ENCODE measurements around the gene MZF1.
A peak's percentile ranks its signal among the peaks of the same experiment; 100 is the strongest.
"Not testable (repeated sequence)": the region's sequence is repeated elsewhere in the genome, so short reads cannot be mapped to it uniquely, and the experiment has no call there.

MZF1 gene

DNA sequence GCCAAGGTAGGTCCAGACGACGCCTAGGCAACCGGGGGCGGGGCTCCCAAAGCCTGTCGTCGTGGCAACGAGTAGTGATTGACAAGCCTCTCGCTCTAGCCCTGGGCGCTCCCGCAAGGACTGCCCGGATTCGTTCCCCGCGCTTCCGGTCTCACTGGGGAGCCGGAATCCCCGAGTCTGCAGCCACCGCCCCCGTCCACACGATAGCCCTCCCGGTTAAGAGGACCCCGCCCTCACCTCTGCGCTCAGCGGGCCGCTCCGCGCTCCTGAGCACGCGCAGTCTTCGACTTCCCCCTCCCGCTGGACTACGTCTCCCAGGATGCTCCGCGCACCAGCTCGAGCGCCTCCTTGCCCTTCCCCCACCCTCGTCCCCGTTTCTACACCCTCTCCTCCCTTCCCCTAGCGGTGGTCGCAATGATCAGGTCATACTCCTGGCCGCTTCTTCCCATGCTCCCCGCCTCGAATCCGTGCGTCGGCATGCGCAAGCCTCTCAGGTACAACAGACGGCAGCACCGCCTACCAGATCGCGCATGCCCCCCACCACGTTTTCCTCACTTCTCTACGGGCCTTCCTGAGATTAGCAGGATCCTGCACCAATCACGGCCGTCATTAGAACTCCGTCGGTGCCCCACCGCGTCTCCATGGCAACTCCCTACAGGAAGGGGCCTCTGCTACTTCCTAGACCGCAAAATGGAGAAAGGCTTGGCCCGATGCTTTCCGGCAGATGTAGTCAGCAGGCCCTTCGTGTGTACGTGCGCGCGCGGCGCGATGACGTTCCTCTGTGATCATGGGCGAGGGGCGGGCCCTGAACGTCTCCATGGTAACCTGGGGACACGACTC lies at the start of gene MZF1:
TSS of gene MZF1 (minus strand) at position 518 of the 840 bp plus-strand sequence. CDS start 1,946 bp downstream, outside the sequence.
- DNase-seq (ENCODE audit: low spot score), result peak; percentile 98

DNA sequence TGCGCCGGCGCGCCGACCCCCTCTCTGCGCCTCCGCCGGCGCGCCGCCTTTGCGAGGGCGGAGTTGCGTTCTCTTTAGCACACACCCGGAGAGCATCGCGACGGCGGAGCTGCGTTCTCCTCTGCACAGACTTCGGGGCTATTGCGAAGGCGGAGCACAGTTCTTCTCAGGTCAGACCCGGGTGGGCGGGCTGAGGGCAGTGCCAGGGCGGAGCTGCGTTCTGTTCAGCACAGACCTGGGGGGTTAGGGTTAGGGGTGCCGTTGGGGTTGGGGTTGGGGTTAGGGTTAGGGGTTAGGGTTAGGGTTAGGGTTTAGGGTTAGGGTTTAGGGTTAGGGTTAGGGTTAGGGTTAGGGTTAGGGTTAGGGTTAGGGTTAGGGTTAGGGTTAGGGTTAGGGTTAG lies 34.1 kb upstream of the MZF1 start:
- not testable (repeated sequence) for DNase-seq (ENCODE audit: low spot score)

DNA sequence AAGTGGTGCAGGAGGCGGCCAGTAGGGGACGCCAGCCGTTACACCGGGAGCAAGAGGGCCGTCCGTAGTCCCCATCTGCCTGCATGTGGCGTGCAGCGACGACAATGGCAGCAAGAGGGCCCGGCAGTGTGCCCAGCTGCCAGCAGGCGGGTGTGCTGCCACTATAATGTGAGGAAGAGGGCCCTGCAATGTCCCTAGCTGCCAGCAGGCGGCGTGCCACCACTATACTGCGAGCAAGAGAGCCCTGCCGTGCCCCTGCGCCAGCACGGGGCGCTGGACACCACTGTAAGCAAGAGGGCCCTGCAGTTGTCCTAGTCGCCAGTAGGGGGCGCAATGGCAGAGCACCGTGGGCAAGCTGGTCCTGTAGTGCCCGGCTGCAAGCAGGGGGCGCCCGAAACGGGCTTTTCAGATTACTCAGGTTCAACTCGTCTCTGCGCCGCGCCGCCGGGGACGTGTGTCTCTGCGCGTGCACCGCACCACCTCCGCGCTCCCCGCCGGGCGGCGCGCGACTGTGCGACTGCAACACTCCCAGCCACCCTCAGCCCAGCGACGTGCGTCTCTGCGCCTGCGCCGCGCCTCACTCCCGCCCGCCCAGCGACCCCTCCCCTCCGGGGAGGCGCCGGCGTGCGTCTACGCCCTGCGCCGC lies 33.2 kb upstream of the MZF1 start:
- not testable (repeated sequence) for DNase-seq (ENCODE audit: low spot score)

DNA sequence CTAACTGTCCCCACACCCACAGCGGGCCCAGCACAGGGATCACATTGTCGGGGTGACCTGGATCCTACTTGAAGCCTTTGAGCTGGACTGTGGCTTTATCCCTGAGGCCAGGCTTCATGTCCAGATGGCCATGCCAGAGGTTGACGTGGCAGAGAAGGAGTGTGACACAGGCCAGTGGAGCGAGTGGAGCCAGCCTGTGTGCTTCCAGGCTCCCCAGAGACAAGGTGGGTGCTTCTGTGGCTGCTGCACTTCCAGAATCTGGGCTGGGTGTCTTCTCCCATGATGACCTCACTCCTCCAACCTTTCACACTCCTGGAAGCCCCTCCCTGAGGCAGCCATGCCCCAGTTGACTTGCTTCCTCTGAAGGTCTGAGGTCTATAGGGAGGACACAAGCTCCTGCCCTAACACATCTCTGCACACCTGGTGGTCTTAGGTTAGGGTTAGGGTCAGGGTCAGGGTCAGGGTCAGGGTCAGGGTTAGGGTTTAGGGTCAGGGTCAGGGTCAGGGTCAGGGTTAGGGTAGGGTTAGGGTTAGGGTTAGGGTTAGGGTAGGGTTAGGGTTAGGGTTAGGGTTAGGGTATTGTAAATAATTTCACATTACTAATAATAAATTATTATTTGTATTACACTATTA lies 13.1 kb upstream of the MZF1 start:
- DNase-seq (ENCODE audit: low spot score), result no peak

DNA sequence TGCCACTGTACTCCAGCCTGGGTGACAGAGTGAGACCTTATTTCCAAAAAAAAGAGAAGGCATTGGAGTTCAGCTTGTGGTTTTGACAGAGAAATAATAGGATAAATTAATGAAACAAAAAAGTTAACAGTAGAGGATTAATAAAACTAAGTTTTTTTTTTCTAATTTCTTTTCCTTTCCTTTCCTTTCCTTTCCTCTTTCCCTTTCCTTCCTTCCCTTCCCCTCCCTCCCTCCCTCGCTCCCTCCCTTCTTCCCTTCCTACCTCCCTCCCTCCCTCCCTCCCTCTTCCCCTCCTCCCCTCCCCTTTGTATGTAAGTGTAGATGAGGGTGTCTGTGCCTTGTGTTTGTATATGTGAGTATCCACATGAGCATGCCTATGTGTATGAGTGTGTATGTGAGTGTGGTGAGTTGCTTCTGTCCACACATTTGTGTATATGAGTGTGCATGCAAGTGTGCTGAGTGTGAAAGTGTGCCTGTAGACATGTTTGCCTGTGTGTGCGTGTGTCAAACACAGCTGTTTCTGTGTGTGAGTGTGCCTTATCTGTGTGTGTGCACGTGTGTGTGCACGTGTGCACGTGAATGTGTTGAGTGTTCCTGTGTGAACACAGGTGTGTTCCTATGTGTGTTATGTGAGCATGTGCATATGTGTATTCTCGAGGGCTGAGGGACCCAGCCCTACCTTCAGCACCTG lies 12.5 kb upstream of the MZF1 start:
- no peak for DNase-seq (ENCODE audit: low spot score)

DNA sequence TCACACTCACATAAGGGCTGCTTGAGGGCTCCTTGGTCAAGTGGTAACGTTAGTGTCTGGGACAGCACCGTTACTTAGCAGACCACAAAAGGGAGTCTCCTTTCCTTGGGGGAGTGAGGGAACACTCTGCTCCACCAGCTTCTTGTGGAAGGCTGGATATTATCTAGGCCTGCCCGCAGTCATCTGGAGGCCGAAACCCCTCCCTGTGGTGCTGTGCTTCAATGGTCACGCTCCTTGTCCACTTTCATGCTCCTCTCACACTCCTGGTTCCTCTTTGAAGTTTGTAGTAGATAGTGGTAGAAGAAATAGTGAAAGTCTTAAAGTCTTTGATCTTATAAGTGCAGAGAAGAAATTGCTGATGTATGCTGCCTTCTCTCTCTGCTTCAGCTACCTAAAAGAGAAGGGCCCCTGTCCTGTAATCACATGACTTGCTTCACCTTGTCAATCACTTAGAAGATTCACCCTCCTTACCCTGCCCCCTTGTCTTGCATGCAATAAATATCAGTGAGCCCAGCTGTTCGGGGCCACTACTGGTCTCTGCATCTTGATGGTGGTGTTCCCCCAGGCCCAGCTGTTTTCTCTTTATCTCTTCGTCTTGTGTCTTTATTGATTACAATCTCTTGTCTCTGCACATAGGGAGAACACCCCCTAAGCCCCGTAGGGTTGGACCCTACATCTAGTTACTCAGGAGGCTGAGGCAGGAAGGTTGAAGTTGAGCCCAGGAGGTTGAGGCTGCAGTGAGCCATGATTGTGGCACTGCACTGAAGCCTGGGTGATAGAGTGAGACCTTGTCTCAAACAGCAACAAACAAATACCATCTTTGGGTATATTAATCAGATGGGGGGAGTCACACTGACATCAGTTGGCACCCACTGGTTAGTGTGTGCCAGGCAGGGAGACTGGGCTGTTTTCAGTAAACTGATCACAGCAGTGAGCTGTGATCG lies 11.6 kb upstream of the MZF1 start:
- DNase-seq (ENCODE audit: low spot score), result no peak

DNA sequence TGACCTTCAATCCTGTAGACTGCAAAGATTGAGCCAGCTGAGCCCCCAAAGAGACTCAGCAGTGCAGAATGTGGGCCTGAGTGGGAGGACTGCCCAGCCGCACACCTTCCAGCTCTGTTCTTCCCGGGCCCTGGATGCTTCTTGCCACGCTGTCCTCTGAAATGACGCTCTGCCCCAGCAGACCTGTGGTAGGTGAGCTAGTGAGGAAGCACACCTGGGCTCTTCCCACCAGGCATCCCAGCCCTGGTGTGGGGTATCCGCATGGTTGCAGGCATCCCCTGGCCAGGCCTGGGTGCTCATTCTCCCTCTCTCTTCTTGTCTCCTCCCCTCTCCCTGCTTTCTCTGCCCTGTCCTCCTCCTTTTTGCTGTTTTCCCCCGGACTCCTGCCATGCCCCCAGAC lies 9.8 kb upstream of the MZF1 start:
- DNase-seq (ENCODE audit: low spot score), result no peak

DNA sequence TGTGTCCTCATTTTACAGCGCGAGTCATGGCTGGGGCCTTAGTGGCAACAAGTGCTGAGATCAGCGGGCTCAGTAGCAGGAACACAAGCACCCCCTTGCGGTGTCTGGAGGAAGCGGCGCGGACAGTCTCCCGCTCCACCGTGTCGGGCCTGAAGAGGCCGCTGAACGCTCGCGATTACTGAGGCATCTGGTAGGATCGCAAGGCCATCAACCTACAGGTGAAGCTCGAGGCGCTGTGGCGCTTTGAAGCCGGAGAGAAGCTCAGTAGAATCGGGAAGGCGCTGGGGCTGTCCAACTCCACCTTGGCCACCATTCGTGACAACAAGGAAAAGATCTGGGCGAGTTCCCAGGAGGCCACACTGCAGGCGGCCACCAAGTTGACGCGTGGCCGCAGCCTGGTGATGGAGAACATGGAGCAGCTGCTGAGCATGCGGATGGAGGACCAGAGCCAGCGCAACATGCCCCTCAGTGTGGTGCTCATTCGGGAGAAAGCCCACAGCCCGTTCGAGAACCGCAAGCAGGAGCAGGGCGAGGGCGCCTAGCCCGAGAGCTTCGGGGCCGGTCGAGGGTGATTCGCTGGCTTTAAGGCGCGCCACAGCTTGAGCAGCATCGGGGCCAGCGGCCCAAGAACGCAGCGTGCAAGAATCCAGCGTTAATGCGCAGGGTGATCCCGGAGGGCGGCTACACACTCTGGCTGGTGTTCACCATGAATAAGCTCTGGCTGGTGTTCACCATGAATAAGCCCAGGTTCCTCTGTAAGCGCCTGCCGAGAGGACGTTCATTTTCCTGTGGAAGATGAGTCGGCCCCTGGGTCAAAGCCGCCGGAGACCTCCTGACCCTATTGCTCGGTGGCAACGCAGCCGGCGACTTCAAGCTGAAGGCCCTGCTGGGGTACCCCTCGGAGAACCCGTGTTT lies 8.3 kb upstream of the MZF1 start:
- DNase-seq (ENCODE audit: low spot score), result peak; percentile 85

DNA sequence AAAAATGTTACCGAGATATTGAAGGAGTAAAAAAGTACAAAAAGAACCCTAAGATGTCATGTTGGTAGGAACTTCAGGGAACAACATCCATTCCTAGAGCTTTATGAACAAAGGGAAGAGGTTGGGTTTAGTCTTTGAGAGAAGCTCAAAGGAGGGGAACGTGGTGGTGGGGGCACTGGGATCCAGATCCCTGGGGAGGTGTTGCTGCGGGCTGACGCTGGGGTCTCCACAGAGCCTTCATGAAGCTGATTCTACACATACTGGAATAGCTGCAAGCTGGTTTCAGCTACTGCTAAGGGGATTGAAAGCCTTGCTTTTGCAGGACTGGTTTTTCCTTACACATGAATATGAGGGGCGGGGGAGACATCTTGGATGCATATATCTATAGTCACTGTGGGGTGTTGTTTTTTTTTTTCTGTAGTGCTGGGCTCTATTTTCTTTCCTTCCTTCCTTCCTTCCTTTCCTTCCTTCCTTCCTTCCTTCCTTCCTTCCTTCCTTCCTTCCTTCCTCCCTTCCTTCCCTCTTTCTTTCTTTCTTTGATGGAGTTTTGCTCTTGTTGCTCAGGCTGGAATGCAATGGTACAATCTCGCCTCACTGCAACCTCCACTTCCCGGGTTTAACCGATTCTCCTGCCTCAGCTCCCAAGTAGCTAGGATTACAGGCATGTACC lies 6.5 kb upstream of the MZF1 start:
- DNase-seq (ENCODE audit: low spot score), result no peak

DNA sequence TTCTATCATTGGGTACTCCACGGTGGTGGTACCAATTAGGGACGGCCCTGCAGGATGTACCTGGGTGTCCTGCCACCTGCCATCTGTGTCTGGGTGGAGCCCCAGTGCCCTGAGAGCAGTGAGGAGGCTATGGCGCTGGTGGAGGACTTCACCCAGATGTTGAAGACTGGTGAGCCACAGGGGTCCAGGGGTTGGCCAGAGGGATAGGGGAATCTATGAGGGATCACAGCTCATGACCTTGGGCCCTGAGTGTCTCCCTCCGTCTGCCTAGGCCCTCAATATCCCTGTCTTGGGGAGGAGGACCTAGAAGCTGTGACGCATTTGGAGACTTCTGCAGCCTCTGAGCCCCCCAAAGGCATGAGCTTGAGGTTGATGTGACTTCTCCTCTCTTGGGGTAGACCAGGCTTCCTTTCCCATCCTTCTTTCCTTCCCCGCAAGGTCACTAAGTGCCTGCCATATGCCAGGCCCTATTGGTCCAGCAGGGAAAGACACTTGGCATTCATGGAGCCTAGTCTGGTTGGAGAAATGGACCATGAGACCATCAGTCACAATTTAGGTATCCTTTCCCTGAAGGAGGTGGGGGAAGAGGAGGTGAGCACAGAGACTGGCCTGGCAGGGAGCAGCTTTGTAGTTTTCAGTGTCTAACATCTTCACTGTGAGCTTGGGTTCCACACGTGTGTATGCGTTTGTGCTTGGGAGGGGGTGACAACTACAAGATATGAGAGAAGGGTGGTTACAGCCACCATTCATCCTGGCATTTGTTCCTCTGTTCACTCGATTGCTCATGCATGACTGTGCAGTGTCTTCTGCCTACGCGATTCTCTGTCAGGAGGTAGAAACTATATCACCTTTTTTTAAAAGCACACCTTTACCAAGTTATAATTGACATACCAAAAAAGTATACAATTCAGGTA lies 5.1 kb upstream of the MZF1 start:
- no peak for DNase-seq (ENCODE audit: low spot score)

DNA sequence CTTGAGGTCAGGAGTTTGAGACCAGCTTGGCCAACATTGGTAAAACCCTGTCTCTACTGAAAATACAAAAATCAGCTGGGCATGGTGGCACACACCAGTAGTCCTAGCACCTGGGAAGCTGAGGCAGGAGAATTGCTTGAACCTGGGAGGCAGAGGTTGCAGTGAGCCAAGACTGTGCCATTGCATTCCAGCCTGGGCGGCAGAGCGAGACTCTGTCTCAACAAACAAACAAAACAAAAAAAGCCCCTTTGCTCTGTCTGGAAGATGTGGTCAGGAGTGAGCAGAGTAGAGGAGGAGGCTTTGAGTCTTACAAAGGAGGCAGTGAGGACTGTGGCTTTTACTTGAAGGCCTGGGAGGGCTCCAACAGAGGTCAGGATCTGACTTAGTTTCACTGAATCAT lies 4.4 kb upstream of the MZF1 start:
- not testable (repeated sequence) for DNase-seq (ENCODE audit: low spot score)

DNA sequence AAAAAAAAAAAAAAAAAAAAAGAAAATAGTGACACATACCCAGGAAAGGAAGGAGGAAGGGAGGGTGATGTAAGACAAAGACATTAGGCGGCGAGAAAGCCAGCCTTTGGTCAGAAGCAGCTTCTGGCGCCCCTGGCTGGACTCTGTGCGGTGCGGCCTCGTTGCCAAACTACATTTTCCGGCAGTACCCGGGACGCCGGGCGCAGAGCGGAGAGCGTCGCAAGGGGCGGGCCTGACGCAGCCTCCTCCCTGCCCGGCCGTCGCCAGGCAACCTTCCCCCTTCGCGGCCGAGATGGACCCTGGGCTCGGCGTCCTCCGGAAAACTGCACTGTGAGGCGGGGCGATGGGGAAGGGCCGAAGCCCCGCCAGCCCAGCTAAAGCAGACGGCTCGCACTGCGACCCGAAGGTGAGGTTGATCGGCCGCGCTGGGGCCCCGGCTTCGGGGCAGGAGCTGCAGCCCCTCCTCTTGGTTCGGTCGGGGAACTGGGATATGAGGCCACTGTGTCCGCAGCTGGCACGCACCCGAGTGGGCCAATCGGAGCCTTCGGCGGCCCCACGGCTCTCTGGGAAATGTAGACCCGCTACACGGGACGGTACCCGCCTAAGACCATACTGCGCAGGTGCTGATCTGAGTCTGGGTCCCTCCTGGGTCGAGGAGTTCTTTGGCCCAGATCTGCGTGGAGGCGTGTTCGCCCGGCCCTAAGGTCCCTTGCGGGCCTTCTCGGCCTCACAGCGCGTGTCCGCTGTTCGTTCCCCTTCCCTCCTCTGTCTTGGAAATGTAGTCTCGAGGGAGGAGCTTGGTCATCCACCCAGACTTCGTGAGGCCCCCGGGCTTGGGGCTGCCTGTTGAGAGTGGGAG lies 2.3 kb upstream of the MZF1 start:
- DNase-seq (ENCODE audit: low spot score), result peak; percentile 88

DNA sequence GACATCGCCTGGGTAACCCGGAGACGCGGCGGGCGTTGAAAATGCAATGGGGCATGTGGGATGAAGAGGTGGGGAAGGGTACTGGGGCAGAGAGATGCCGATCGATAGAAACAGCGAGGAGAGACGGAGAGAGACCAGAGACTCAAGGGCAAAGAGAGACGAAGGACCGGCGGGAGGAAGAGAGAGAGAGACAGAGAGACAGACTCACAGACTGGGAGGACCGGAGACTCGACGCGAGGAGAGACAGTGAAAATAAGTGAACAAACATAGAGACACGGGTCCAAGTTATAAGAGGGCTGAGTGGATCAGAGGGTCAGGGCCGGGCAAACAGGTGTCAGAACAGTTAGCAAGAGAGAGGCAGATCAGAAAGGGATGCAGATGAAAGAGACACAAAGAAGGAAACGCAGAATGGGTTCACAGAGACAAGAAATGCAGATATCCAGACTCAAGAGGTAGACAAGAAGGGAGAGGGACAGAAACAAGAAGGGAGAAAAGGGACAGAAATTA lies 576 bp upstream of the MZF1 start:
- DNase-seq (ENCODE audit: low spot score), result no peak

DNA sequence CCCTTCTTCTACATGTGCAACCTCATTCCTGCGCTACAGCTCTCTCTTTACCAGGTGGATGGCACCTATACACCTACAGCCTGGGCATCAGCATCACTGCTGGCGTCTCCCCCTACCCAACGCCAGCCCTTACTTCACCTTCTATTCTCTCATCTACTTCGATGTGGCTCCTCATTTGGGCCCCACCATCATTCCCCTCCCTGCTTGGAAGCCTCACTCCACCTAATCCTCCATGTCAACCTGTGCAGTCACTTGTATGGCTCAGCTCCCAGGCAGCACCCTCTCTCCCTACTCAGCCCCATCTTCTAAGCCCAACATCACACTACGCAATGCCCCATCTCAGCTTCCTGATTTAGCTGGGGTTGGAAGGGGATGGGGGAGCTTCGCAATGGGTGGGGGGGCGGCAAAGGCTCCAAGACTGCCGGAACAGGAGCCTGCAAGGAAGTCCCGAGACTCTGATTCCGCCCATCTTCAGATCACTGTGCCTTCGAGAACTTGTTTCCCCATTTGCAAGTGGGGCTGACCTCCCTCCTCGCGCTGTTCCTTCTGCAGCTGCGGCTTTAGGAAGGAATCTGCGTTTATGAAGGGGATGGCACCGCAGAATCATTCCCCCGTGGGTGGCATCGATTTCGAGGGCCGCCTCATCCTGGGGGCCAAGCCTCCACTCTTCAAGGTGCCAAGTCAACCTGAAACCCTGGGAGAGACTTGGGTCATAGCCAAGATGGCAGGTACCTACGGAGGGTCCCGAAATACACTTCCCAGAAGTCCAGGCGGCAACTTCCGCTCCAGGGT lies 913 bp downstream of the MZF1 start:
- no peak for DNase-seq (ENCODE audit: low spot score)

DNA sequence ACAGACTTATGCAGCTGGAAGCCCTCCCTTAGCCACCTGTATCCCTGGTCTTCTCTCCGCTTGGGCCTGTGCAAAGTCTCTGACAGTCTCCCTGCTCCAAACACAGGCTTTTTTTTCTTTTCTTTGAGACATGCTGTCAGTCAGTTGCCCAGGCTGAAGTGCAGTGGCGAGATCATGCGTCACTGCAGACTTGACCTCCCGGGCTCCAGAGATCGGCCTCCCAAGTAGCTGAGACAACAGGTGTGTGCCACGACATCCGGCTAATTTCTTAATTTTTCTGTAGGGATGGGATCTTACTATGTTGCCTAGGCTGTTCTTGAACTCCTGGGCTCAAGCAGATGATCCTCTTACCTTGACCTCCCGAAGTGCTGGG lies 1.6 kb downstream of the MZF1 start:
- DNase-seq (ENCODE audit: low spot score), result no peak

DNA sequence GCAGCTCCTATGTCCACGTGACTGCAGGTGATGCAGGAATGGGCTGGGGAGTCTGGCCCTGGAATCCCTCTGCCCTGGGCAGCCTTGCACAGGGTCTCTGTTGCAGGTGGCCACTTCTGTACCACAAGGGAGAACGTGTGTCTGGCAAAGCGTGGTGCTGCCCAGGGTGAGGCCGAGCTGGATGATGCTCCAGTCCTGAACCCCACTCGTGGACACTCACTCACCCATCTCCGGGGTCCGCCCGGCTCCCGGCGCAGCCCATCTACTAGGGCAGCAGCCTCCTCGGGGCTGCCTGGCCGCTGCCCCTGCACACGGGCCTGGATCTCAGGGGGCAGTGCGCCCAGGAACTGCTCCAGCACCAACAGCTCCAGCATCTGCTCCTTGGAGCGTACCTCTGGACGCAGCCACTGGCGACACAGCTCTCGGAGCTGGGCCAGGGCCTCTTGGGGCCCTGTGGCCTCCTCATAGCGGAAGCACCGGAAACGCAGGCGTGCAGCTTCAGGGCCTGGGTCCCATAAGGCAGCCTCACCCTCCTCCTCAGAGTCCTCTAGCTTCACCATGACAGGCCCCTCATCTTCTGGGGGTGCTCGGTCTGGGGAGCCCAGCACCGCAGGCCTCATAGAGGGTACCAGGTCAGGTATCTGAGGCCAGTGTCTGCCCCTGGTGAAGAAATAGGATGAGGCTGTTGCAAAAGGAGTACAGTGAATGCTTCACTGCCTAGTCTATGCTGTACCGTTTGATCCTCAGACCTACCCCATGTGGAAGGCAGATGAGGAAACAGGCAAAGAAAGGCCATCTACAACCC lies 2.2 kb downstream of the MZF1 start:
- DNase-seq (ENCODE audit: low spot score), result no peak
